ENCODE measurements around the gene TP63. TPM values are rescaled to one million over a fixed set of nuclear protein-coding genes. Genes with fewer than 3 reads are reported as not detected.
"Not testable (repeated sequence)": the region's sequence is repeated elsewhere in the genome, so short reads cannot be mapped to it uniquely, and the experiment has no call there.

Gene TP63
- total RNA-seq, 1 donor from 2014 or later, result 190 TPM

- ATAC-seq, result no peak
These were observed 4.9 kb upstream of the TP63 start for GRCh38 chr3:189626286-189626685.

- ATAC-seq, result no peak
These were observed 1.3 kb upstream of the TP63 start for GRCh38 chr3:189629803-189630455.

DNA sequence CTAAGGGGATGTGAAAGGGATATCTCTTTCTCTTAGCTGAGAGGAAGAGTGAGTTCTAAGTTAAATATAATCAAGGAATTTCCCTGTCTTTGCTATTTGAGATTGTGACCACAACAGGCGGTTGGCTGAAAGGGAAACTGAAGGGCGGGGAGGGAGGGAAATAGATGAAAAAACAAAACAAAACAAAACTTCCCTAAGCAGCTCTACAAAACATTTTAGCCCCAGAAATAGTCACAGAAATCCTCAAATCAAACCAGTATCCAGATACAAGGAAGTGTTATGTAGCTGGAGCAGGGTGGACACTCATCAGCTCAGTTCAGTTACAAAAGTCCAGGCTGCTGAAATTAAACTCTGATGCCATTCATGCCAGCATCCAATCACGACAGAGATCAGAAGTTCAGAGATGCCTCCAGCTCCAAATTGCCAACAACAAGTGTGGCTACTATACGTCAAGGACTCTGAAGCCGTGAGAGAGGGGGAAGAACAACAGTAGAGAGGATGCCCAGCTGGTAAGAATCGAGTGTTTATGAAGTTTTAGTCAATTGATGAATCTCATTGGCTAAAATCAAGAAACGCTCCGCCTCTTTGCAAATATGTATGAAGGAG, 319 bp upstream of the TP63 start:
- no peak for ATAC-seq

DNA sequence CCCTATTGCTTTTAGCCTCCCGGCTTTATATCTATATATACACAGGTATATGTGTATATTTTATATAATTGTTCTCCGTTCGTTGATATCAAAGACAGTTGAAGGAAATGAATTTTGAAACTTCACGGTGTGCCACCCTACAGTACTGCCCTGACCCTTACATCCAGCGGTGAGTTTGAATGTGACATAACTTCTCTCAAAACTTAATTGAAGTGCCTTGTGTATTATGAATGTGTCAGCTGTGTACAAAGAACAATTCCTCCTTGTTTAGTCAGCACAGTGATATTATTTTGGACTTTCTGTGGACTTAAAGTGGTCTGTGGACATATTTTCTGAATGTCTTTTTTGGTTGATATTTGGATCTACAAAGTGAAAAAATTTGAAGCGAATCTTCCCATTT, 220 bp downstream of the TP63 start:
- no peak for ATAC-seq

GRCh38 chr3:189632242-189632641, 1.1 kb downstream of the TP63 start:
- ATAC-seq, result no peak

GRCh38 chr3:189635339-189635738, 4.2 kb downstream of the TP63 start:
- no peak for ATAC-seq

DNA sequence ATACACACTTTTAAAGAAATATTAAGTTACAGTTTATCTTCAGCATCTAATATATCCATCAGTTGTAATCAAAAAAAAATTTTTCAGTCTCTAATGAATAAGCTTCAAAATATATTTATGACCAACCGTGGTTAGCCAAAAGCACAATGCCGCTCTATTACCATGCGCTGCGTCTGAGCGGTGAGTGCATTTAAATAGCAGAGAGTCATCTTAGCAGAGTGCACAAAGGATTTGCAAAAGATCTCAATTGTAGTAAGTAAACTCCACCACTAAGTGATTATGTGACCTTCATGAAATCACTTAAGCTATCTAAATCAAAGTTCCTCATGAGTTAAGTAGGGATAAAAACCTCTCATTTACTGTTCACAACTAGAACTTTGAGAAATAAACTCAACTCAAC, 4.9 kb downstream of the TP63 start:
- ATAC-seq, result no peak

DNA sequence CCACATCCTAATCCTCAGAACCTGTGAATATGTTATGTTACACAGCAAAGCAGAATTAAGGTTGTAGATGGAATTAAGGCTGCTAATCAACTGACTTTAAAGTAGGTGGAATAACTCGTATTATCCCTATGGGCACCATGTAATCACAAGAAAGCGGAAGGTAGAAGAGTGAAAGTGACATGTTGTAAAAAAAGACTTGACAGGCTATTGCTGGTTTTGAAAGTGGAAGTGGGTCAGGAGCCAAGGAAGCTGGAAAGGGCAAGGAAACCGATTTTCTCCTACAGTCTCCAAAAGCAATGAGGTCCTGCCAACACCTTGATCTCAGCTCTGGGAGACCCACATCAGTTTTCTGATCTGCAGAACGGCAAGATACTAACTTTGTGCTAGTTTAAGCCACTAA, 6.6 kb downstream of the TP63 start:
- no peak for ATAC-seq

GRCh38 chr3:189638276-189639031, 7.3 kb downstream of the TP63 start:
- ATAC-seq, result no peak

GRCh38 chr3:189641776-189642175, 10.6 kb downstream of the TP63 start:
- no peak for ATAC-seq

GRCh38 chr3:189646853-189647542, 15.8 kb downstream of the TP63 start:
- no peak for ATAC-seq

- no peak for ATAC-seq
These were observed 20.9 kb downstream of the TP63 start for GRCh38 chr3:189652042-189652441.

- ATAC-seq, result no peak
These were observed 24.4 kb downstream of the TP63 start for GRCh38 chr3:189655617-189656016.

- ATAC-seq, result no peak
These were observed 28.4 kb downstream of the TP63 start for GRCh38 chr3:189659571-189659970.

DNA sequence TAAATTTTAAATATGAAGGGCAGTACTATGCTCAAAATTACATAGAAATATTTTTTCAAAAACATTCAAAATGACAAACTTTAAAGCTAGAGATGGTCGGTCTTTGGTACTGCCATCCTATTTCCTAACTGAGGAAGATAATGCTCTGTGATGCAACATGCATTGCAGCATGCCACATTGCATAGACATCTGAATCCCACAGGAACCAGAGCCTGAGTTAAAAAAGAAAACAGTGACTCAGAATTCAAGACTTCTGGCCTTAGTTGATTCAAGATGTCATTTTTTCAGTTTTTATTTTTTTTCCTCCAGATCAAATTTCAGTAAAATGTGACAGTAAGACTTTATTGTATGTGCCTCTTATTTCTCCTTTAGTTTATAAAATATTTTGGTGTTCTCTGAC, 33.1 kb downstream of the TP63 start:
- no peak for ATAC-seq

DNA sequence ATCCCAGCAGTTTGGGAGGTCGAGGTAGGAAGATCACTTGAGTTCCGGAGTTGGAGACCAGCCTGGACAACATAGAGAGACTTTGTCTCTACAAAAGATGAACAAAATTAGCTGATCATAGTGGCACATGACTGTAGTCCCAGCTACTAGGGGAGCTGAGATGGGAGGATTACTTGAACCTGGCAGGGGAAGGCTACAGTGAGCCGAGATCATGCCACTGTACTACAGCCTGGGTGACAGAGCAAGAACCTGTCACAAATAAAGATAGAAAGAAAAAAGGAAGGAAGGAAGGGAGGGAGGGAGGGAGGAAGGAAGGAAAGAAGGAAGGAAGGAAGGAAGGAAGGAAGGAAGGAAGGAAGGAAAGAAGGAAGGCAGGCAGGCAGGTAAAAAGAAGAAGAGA, 41.2 kb downstream of the TP63 start:
- not testable (repeated sequence) for ATAC-seq

DNA sequence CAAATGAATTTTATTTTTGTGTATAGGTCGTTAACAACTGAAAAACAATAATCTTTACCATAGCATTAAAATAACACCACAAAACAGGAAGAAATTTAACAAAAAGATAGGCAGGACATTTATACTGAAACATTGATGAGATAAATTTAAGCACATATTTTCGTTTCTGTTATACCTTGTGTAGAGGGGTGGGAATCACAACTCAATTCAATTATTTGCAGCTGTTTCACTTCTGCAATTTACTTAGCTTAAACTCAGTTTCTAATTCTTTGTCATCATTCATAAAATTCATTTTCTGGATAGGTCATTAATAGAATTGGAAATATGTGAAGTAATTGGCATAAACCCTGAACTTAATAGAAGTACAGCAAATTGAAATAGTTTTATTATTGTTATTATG, 42.3 kb downstream of the TP63 start:
- no peak for ATAC-seq

DNA sequence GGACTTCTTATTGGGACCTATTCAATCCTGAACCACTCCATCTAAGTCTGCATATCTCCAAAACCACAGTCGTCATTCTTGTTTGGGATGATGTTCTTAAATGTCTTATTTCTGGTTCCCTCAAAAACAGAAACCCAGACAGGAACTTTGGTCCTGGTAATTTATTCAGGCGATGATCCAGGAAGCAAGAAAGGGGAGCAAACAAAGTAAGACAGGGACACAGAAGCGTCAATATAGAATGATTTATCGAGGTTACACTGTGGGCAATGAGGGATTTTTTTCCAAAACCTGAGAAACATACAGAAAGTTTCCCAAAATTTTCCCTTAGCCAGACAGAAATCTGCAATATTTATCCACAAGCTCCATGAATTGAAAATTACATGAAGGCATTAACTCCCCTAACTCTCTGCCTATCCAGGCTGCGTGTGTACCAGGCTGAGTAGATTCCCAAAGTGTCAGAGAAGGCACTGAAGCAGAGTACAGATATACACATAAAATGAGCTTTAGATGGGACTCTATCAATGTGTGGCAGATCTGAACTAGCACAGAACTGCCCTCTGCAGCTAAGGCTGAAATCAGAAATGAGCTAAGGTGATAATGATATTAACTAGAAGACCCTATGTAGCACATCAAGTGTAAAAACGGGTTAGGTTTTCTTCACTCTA, 43.2 kb downstream of the TP63 start:
- ATAC-seq, result no peak

GRCh38 chr3:189677667-189678066, 46.5 kb downstream of the TP63 start:
- ATAC-seq, result no peak

- no peak for ATAC-seq
These were observed 49.5 kb downstream of the TP63 start for GRCh38 chr3:189680723-189681122.

DNA sequence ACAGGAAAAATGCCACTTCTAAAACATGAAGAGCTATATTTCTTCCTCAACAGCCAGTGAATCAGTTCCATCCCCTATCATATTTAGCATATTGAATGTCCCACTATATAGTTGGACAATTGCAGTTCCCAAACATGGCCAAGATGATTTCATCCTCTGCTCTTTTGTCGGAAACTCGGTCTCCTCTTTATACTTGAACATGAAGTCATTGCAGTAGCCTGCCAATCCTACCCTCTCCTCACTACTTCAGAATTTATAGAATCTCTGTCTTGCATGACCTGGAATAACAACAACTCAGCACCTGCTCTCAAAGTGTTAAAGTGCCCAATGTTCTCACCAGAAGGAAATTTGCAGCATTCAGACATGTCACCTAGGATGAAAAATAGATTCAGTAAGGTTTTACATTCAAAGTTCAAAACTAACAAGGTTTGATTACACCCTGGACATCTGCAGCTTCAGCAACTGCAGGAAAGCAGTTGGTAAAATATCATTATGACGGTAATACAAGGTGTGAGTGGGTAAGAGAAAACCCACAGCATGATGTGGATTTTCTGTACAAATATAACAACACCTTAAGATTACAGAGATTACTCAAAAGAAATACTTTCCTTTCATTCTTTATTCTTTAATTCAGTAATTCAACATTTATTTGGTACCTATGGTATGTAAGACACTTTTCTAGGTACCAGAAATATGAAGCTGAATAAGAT, 52.5 kb downstream of the TP63 start:
- no peak for ATAC-seq

DNA sequence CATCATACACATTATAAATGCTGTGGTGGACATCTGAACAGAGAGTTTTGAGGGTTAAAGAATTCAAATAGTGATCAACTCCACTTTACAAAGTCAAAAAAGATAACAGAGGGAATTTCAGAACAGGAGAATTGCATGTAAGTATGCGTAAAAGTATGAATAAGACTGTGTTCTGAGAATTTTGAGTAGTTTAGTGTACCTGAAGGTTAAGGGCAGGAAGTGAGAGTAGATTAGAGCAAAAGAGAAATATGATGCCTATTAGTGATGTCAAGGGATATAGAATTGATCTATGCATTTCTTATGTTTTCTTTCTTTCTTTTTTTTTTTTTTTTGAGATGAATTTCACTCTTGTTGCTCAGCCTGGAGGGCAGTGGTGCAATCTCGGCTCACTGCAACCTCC, 53.1 kb downstream of the TP63 start:
- ATAC-seq, result no peak
